HG02623 (cell line): ENCODE results near the gene EIPR1.
"Not testable (repeated sequence)": the region's sequence is repeated elsewhere in the genome, so short reads cannot be mapped to it uniquely, and the experiment has no call there.

Source experiments
- ATAC-seq: cut with Tn5 transposase; IDR thresholded peaks from one replicate; pipeline ENCODE4 v1.9.1; 2021; ENCODE audit warnings: moderate library complexity; ENCODE audit not compliant: unreplicated experiment

The EIPR1 gene

DNA sequence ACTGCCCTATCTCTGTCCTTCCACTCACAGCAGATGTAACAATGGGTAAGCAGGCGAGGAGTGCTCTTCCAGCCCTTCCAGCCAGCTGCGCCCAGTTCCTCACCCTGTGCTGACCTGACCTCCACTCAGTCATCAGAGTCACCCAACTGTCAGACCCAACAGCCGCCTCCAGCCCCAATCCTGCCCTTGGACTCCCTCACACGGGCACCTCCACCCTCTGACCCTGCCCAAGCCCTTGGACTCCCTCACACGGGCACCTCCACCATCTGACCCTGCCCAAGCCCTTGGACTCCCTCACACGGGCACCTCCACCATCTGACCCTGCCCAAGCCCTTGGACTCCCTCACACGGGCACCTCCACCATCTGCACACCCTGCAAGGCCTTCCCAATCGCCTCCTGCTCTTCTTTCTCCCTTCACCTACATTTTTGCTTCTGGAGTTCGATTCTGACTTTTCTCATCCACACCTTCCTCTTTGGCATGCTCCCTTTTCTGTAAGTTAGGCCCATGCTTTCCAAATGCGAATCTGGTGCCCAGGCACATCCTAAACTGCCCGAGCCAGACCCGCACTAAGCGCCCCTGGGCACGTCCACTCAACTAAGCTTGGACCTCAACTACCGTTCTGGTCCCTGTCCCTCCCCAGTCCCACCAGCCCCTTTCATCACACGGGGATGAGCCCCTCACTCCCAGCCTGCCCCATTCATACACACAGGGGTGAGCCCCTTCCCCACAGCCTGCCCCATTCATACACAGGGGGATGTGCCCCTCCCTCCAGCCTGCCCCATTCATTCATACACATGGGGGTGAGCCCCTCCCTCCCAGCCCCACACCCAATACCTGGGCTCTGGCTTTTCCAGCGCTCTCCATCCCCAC lies 15.9 kb downstream of the EIPR1 start:
- no peak for ATAC-seq

DNA sequence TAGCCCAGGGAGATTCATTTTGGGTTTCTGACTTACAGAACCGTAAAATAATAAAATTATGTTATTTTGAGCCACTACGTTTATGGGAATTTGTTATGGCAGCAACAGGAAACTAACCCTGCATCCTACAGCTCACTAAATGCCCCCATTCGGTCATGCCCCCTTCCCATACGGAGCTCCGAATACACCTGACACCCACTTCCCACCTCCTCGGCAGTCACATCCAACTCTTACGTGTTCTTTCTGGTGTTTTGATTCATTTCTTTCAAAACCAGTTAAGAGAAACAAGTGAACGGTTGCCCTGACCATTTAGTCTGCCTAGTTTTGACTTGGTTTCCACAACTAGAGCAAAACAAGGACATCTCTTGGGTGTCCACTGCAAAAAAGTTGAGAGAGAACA lies 19.7 kb downstream of the EIPR1 start:
- no peak for ATAC-seq

DNA sequence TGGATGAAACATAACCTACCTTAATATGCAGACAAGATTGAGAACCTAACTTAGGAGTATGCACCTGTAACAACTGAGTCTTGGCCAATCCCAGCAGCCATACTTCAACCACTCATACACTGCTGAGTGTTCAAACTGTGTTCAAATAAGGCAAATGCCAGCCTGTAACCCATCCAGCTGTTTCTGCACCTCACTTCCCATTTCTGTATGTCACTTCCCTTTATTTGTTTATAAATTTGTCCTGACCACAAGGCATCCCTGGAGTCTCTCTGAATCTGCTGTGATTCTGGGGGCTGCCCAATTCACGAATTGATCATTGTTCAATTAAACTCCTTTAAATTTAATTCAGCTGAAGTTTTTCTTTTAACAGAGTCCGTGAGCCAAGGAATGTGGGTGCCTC lies 20.2 kb downstream of the EIPR1 start:
- not testable (repeated sequence) for ATAC-seq

DNA sequence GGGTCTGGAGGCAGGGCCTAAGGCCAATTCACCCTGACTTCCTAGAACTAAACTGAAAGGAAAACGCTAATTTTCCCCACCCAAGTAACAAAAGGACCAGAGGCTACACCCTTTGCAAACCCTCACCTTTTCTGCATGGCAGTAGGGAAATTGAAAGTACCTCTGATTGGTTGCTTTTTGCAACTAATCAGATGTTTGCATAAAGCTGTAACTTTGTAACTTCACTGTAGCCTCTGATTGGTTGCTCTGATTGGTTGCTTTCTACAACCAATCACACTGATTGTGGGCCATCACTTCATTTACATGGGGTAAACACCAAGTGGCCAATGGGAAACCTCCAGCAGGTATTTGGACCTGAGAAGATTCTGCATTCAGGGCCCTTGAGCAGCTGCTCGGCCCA lies 20.8 kb downstream of the EIPR1 start:
- ATAC-seq, result no peak

DNA sequence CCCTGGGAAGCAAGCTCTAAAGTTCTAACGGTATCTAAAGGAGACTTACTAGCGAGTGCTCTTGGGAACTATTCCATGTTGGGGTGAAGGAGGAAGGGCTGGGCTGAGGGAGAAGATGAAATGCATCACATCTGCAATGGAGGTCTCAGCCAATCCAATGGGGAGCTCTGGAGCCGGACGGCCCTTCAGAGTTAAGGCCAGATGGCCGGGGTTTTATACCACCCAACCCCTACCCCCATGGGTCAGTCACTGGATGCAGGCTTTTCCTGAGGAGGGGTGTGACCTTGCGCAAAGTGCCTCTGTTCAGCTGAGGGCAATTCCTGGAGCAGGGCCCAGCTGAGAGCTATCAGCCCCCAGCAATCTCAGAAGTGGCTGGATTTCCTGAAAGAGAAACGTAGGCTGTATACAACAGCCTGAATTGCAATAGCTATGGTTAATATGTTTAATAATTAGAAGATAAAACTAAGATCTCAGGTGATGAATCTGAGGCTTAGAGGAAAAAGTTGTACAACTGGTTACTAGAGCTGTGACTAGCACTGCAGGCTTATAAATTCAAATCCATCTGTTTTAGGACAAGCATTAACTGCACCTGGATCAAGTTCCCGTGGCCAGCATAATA lies 21.6 kb downstream of the EIPR1 start:
- ATAC-seq, result no peak

DNA sequence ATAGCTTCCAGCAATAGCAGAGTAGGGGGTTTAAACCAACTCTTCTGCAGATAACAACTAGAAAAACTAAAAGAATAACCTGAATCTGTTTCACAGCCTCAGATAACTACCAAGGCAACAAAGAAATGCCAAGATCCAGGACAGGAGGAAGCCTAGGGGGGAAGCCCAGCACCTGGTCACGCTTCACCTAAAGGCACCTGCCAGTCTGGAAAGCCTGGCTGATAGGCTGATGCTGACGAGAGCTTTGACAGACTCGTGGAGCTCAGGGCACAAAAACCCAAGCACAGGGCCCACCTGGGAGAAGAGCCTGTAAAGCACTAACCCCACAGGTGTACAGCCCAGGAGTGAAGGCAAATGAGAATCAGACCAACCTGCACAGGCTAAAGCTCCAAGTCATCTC lies 22.6 kb downstream of the EIPR1 start:
- no peak for ATAC-seq

GRCh38 chr2:3349211-3349693 lies 28.4 kb downstream of the EIPR1 start:
- ATAC-seq, result no peak

DNA sequence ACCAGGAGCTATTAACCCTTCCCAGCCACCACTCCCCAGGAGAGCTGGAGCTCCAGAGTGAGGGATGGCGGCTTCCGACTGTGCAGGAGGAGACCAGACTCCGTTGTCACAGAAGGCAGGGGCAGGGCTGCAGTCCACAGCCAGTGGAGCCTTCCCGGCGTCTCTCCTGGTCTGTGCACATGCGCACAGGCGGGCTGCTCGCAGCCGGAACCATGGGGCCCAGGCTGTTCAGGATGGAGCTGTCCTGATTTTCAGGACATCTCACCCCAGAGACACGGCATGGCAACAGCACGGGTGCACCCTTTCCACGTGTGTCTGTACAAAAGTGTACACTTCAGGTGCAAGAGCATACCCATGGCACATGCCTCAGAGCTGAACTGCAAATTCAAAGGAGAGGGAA lies 28.9 kb downstream of the EIPR1 start:
- no peak for ATAC-seq

DNA sequence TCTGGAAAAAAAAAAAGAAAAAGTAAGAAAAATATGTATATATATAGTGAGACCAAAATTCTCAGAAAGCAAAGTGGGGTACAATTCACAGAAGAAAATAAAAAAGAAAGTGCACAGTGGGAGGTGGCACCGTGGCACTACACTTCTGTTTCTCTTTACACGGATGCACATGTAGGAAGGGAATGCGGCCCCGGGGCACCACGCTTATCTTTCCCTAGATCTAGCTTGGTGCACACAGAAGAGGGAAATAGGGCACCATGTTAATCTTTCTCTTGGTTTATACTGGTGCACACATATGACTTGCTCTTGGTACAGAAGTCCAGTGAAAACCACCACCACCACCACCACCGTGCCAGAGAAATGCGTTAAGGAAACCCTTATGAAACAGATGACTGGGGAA lies 32.0 kb downstream of the EIPR1 start:
- ATAC-seq, result no peak

DNA sequence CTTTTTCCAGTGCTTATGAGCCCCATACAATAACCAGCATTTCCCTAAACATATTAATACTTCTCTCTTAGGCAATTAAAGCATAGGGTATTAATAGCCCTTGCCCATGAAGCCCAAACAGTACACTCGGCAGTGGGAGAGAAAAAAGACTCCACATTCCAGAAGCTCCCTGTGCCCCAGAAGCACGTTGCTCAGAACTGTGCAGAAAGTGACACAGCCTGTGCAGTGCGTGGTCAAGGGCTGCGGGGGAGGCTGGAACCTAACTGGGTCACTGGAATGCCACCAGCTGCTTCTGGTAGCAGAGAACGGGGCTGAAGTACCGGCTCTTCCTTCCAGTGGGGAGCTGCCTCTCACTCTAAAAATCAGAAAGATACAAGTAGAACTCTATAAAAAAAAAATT lies 32.7 kb downstream of the EIPR1 start:
- no peak for ATAC-seq

DNA sequence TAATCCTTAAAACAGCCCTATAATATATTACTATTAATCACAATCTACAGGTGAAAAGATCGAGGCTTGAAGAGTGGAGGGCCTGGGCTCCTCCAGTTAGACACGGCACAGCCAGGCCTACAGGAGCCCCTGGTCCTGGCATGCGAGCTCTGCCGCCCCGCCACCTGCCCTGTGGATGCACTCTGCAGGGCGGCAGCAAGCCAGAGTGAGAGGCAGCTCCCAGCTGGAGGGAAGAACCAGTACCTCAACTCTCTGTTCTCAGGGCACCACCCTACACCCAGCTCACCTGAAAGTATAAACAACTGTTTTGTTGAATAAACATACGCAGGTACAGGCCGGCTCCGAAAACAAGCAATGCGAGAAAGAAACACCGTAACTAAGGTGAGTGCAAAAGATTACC lies 34.6 kb downstream of the EIPR1 start:
- no peak for ATAC-seq

DNA sequence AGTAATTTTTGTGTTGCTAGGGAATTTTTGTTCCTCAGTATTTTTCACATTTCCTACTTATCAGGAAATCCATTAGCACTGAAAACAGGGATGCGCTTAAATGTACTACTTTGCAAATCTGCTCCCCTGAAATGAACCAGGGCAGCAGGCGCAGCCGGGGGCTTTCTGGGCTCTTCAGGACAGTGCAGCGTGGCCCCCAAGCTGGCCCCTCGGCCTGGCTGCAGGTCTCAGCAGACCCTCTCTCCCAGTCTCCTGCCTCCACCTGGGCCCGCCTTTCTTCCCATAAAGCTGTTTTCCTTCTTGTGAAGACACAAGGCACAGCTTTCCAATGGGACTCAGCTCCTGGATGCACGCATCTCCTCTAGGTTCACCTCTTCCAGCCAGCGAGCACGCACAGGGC lies 35.3 kb downstream of the EIPR1 start:
- no peak for ATAC-seq

DNA sequence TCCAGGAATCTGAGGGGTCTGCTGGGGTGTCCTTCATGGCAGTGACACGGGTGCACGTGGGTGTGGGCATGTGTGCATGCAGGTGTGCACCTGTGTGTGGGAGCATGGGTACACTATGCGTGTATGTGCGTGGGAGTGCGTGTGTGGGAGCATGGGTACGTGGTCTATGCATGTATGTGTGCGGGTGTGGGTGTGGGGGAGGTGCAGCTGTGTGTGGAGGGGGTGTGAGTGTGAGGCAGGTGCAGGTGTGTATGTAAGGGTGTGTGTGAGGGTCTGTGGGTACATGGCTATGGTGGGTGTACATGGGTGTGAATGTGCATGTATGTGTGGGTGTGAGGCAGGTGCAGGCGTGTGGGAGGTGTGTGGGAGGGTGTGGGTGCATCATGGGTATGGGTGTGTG lies 36.3 kb downstream of the EIPR1 start:
- no peak for ATAC-seq

DNA sequence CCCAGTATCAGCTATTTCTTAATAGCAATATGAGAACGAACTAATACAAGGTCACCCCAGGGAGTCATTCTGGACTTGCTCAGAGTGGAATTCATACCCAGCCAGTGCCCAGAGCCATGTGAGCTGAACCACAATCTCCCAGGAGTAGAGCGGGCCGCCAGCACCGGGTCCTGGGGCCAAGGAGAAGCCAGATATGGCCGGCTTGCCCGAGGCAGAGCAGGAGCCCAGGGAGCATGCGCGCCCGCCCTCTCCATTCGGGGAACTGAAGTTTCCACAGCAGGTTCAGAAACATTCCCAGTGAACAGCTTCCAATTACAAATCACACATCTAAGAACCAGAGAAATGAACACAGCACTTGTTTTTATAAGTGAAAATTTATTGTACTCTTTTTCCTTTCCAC lies 37.5 kb downstream of the EIPR1 start:
- no peak for ATAC-seq

DNA sequence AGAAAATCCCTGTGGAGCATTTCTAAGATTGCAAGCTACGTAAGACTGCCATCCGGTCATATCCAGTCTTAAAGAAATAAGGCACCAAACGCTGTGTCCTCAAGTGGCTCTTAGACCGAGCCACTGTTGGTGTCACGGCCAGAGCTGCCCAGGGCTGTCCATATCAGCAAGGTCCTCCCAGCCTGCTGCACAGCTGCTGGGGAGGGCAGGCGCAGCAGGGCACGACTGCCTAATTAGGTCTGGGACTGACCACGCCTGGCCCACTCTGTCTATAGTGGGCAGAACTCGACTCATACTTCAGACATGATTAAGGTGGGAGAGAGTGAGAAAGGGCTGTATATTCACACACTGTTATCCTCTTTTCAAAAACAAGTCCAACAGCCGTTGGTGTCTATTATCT lies 39.3 kb downstream of the EIPR1 start:
- no peak for ATAC-seq

DNA sequence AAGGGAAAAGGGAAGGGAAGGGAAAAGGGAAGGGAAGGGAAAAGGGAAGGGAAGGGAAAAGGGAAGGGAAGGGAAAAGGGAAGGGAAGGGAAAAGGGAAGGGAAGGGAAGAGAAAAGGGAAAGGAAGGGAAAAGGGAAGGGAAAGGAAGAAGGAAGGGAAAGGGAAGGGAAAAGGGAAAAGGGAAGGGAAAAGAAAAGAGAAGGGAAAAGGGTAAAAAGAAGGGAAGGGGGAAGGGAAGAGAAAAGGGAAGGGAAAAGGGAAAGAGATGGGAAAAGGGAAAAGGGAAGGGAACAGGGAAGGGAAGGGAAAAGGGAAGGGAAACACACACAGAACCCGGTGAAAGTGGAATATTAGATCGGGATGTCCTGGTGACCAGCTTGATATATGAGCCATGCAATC lies 40.8 kb downstream of the EIPR1 start:
- ATAC-seq, result no peak

DNA sequence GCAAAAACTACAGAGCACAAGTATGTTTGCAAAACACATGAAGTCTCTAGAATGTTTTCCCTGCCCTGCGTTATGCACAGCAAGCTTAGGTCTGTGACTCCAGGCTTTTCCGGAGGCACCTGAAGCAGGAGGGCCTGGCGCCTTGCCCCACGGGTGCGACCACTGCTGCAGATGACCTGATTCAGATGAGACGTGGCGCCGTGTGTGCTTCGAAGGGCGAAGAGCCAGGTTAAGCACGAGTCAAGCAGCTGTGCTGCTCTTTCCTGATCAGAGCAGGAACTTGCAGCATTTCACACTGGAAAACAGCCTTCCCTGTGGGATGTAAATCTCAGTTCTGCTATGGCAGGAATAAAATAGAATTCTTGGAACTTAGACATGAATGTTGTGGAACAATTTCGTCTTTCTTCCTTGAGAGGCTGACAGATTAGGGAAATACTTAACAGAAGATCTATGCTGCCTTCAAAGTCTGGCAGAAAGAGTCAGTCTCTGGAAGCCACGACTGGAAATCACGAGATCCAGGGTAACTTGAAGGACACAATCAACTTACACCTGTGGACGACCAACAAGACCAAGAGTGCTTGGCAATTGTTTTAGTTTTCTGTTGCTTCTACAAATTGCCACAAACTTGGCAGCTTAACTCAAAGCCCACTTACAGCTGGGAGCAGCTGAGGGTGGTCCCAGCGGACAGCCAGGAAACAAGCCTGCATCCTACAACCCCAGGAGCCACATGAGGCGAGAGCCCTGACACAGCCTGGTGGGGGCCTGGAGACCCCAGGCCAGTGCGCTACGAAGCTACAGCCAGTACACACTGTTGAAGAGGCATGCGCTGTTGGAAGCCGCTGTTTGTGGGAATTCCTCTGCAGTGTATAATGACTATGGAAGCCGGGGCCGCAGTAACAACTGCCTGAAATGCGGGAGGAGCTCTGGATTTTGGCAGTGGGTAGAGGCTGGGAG lies 42.9 kb downstream of the EIPR1 start:
- ATAC-seq, result no peak

GRCh38 chr2:3332133-3332532 lies 45.5 kb downstream of the EIPR1 start:
- ATAC-seq, result no peak

- no peak for ATAC-seq
Observed at GRCh38 chr2:3329491-3329890, 48.1 kb downstream of the EIPR1 start.

DNA sequence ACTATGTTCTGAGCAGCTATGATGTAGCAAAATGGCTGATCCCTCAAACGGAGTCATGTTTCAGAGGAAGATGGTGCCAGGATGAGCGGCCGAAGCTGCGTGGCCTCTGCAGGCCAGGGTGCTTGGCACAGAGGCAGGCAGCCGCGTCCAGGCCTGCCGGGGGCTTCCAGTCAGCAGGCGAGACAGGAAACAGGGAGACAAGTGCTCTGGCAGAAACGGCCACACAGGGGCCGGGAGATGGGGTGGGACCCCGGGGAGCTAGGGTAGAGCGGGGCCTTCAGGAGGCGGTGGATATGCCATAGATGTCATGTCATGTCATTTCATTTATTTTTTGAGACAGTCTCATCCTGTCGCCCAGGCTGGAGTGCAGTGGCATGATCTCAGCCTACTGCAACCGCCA lies 50.7 kb downstream of the EIPR1 start:
- ATAC-seq, result no peak

GRCh38 chr2:3326182-3326537 lies 51.5 kb downstream of the EIPR1 start:
- ATAC-seq, result no peak
